Body of pancreas (tissue), 4 donors: ENCODE measurements around the gene OLFM4. TPM values are rescaled to one million over a fixed set of nuclear protein-coding genes. Genes with fewer than 3 reads are reported as not detected.
A peak's percentile ranks its signal among the peaks of the same experiment; 100 is the strongest.

Source experiments
- ATAC-seq: fragments of 150-250 bp; one replicate; pipeline ENCODE4 v1.9.1; 2016
- DNase-seq, 4 donors: peaks; one replicate each; pipeline ENCODE4 v3.0.0-alpha.2; 2019
- H3K27ac ChIP-seq, 4 donors: fragments of 200-600 bp; sonication (generic); 1 replicate in 3 of 4; 2 replicates in 1 of 4; pipeline versions ENCODE4 v1.5.1 to v1.6.1; 2016 to 2019; ENCODE audit warnings: mild to moderate bottlenecking in 1 of 4, mixed read lengths in 1 of 4, moderate library complexity in 1 of 4
- H3K27me3 ChIP-seq, 2 donors: fragments of 200-600 bp; sonication (generic); one replicate each; pipeline ENCODE4 v1.6.0; 2016; ENCODE audit warnings: mild to moderate bottlenecking in 1 of 2
- H3K36me3 ChIP-seq, 2 donors: fragments of 200-600 bp; sonication (generic); replicated peaks in 1 of 2; 2 replicates each; pipeline ENCODE4 v1.5.1; 2016; ENCODE audit warnings: low read depth in 2 of 2; ENCODE audit not compliant: insufficient read depth in 1 of 2
- H3K4me1 ChIP-seq: fragments of 200-600 bp; sonication (generic); one replicate; pipeline ENCODE4 v1.6.0; 2016
- H3K4me3 ChIP-seq, 2 donors: fragments of 200-600 bp; sonication (generic); 1 replicate in 1 of 2; 2 replicates in 1 of 2; pipeline ENCODE4 v1.5.1; 2016 to 2019
- H3K9me3 ChIP-seq, 3 donors: fragments of 200-600 bp; sonication (generic); 1 replicate in 2 of 3; 2 replicates in 1 of 3; pipeline ENCODE4 v1.5.1; 2016
- CTCF ChIP-seq, 7 experiments: fragments of 450-650 bp in 4 of 7; fragments of 200-600 bp in 3 of 7; sonication (generic) in 3 of 7; IDR thresholded peaks; one replicate each; pipeline ENCODE4 v1.5.1; 2016 to 2019; ENCODE audit warnings: antibody characterized with exemption in 7 of 7
- POLR2A ChIP-seq, 3 donors: fragments of 450-650 bp; IDR thresholded peaks; one replicate each; pipeline ENCODE4 v1.6.1; 2016; ENCODE audit warnings: antibody characterized with exemption in 3 of 3, mild to moderate bottlenecking in 2 of 3
- WGBS, 2 donors: methylation state at CpG; one replicate each; pipeline ENCODE4 v1.1.5; 2017; 5-methylcytosine and 5-hydroxymethylcytosine counted together
- intact Hi-C: fragments of 100-400 bp; cut with DNase I; formaldehyde crosslinking; loops from one replicate; pipeline ENCODE4 v1.15.1; 2023
- total RNA-seq, 2 donors: library from RNA; depleted of rRNA; stranded (reverse); fragments of >200 nt; gene quantifications; one replicate each; pipeline ENCODE4 v1.1.0, GENCODE V29; 2016

OLFM4 gene
- total RNA-seq, 2 donors from 2014 or later = 51.7 to 55.8 TPM

GRCh38 chr13:52997951-52998876 is 30.4 kb upstream of the OLFM4 start:
- Histone ChIP-seq H3K36me3 (no peaks in the 10 kb centered on the region), H3K4me1 (peaks cover 26% of the 10 kb centered on the region), H3K27ac (peak overlapping the region in 2 of 4 donors; percentile 32 to 56), H3K9me3 (no peaks in the 10 kb centered on the region), H3K27me3 (no peaks in the 10 kb centered on the region), H3K4me3 (no peak overlapping the region)
- TF ChIP-seq CTCF (IDR thresholded peaks at IDR 0.05) (no peak), POLR2A (IDR thresholded peaks at IDR 0.05) (no peak)
- intact Hi-C loops = no loop called here
- 76 to 81% methylated on average over 5 of the region's 5 CpGs for WGBS, 2 donors
- DNase-seq = no peak
- no peak for ATAC-seq

GRCh38 chr13:52999093-52999696 is 29.4 kb upstream of the OLFM4 start:
- no peaks in the 10 kb centered on the region for H3K27me3 ChIP-seq
- WGBS, 2 donors = 24 to 33% methylated on average over 4 of the region's 4 CpGs
- H3K27ac ChIP-seq = peak overlapping the region; percentile 15 to 56 (median 30)
- ATAC-seq (peak; percentile 65), DNase-seq (no peak)
- peaks cover 26% of the 10 kb centered on the region for H3K4me1 ChIP-seq
- TF ChIP-seq POLR2A (IDR thresholded peaks at IDR 0.05) (no peak), CTCF (IDR thresholded peaks at IDR 0.05) (no peak)
- intact Hi-C loops = no loop called here
- H3K4me3 ChIP-seq = no peak overlapping the region
- H3K9me3 ChIP-seq = no peaks in the 10 kb centered on the region
- H3K36me3 ChIP-seq = no peaks in the 10 kb centered on the region

- Histone ChIP-seq H3K4me3 (no peak overlapping the region), H3K27me3 (no peaks in the 10 kb centered on the region), H3K4me1 (peaks cover 26% of the 10 kb centered on the region), H3K27ac (no peak overlapping the region), H3K9me3 (no peaks in the 10 kb centered on the region), H3K36me3 (no peaks in the 10 kb centered on the region)
- TF ChIP-seq CTCF (IDR thresholded peaks at IDR 0.05) = no peak
- TF ChIP-seq POLR2A (IDR thresholded peaks at IDR 0.05) = no peak
- DNase-seq (no peak), ATAC-seq (no peak)
- WGBS, 2 donors = 86 to 92% methylated on average over 4 of the region's 4 CpGs
- intact Hi-C loops = no loop called here
These were observed 27.0 kb upstream of the OLFM4 start for GRCh38 chr13:53001444-53002225.

GRCh38 chr13:53004573-53004972 is 24.0 kb upstream of the OLFM4 start:
- H3K27ac ChIP-seq = no peak overlapping the region
- ATAC-seq (no peak), DNase-seq (no peak)
- TF ChIP-seq POLR2A (IDR thresholded peaks at IDR 0.05) (no peak), CTCF (IDR thresholded peaks at IDR 0.05) (peak in 1 of 7 experiments; percentile 23)
- H3K36me3 ChIP-seq = no peaks in the 10 kb centered on the region
- intact Hi-C loops = no loop called here
- H3K9me3 ChIP-seq = no peaks in the 10 kb centered on the region
- 88 to 96% methylated on average over 2 of the region's 2 CpGs for WGBS, 2 donors
- peaks cover 5% of the 10 kb centered on the region for H3K4me1 ChIP-seq
- no peak overlapping the region for H3K4me3 ChIP-seq
- H3K27me3 ChIP-seq = no peaks in the 10 kb centered on the region
